ENCODE results near the gene CRYAB.

DNA sequence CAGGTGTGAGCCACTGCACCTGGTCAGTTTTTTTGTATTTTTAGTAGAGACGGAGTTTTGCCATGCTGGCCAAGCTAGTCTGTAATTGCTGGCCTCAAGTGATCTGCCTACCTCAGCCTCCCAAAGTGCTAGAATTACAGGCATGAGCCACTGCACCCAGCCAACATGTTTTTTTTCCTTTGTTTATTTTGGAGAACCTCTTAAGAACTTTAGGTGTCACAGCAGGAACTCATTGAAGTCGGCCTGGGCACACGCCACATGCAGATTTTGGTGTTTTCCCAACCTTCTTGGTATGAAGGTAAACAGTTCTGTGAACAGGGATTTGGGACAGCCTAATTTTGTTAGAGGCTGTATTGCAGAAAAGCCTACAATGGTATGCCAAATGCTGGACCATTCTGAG lies 34.9 kb upstream of the CRYAB start:
- TF ChIP-seq, protein P1, sequence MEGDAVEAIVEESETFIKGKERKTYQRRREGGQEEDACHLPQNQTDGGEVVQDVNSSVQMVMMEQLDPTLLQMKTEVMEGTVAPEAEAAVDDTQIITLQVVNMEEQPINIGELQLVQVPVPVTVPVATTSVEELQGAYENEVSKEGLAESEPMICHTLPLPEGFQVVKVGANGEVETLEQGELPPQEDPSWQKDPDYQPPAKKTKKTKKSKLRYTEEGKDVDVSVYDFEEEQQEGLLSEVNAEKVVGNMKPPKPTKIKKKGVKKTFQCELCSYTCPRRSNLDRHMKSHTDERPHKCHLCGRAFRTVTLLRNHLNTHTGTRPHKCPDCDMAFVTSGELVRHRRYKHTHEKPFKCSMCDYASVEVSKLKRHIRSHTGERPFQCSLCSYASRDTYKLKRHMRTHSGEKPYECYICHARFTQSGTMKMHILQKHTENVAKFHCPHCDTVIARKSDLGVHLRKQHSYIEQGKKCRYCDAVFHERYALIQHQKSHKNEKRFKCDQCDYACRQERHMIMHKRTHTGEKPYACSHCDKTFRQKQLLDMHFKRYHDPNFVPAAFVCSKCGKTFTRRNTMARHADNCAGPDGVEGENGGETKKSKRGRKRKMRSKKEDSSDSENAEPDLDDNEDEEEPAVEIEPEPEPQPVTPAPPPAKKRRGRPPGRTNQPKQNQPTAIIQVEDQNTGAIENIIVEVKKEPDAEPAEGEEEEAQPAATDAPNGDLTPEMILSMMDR (IDR thresholded peaks at IDR 0.05) = no peak
- no peak for TF ChIP-seq POLR2A (IDR thresholded peaks at IDR 0.05)
- no peak for TF ChIP-seq EP300 (IDR thresholded peaks at IDR 0.05)

Data from ovary (tissue), 3 donors.